SK-N-SH (cell line): Measurements from ENCODE around the gene VRTN.

ENCODE experiments used
- MXI1 ChIP-seq: IDR thresholded peaks from 2 replicates; pipeline ENCODE4 v1.6.1; 2012; ENCODE audit warnings: mild to moderate bottlenecking, low read depth, low read length, improper control_type of control experiment
- NFIC ChIP-seq: IDR thresholded peaks from 2 replicates; pipeline ENCODE4 v1.4.0; 2012; ENCODE audit warnings: borderline replicate concordance
- RAD21 ChIP-seq: IDR thresholded peaks from 2 replicates; pipeline ENCODE4 v1.6.1; 2012; ENCODE audit warnings: mild to moderate bottlenecking, low read length
- TF ChIP-seq, protein P1 (sequence below): fragments of 200-600 bp; sonication (generic); IDR thresholded peaks from 2 replicates; pipeline ENCODE4 v1.6.1; 2017; ENCODE audit warnings: antibody characterized with exemption, mild to moderate bottlenecking, moderate library complexity

DNA sequence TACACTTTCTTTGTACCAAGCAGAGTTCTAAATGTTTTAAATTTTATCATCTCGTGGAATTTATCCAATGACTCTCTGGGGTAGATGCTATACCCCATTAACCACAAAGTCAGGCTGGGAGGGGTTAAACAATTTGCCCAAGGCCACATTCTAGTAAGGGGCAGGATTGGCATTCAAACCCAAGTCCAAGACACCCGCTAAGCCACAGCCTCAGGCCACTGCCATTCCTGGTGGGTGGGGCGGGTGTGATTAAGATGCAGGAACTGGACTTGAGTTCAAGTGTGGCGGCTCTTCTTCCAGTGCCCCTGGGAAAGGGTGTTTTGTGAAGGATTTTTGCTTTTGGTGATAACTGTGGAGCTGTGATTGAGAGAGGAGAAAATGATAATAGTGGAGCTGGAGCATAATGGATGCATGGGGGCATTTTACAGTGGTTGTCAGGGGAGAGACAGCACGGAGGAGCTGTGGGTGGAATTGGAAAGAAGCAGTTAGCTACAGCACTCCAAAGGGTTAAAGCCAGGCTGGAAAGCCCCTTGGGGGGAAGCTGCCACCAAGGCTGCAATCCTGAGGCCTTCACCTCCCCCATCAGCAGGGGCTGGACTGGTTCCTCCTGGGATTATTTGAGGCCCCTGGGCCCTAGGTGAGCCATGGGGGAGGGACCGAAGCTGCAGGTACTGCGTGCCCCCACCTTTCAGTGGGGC, 1.0 kb upstream of the VRTN start:
- TF ChIP-seq, protein P1, sequence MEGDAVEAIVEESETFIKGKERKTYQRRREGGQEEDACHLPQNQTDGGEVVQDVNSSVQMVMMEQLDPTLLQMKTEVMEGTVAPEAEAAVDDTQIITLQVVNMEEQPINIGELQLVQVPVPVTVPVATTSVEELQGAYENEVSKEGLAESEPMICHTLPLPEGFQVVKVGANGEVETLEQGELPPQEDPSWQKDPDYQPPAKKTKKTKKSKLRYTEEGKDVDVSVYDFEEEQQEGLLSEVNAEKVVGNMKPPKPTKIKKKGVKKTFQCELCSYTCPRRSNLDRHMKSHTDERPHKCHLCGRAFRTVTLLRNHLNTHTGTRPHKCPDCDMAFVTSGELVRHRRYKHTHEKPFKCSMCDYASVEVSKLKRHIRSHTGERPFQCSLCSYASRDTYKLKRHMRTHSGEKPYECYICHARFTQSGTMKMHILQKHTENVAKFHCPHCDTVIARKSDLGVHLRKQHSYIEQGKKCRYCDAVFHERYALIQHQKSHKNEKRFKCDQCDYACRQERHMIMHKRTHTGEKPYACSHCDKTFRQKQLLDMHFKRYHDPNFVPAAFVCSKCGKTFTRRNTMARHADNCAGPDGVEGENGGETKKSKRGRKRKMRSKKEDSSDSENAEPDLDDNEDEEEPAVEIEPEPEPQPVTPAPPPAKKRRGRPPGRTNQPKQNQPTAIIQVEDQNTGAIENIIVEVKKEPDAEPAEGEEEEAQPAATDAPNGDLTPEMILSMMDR = no peak
- TF ChIP-seq RAD21 (no peak), MXI1 (no peak), NFIC (no peak)
